HepG2 (cell line): ENCODE data around the gene EIF4G3. TPM values are rescaled to one million over a fixed set of nuclear protein-coding genes. Genes with fewer than 3 reads are reported as not detected.

Experiments used
- ATAC-seq: fragments of 200-7000 bp; cut with Tn5 transposase; 3 replicates; pipeline ENCODE4 v1.9.1; 2020; ENCODE audit warnings: mild to moderate bottlenecking, moderate library complexity
- BruUV-seq: library from RNA; stranded (reverse); fragments of 400-500 nt; replicated peaks from 2 replicates; lab custom pipeline; 2021; lab: Mats Ljungman, UMichigan
- CTCF ChIA-PET: fragments of 300-600 bp; formaldehyde crosslinking; extraction: SDS; loops from one replicate; lab custom pipeline; 2021; ENCODE audit warnings: low total read pairs, inconsistent platforms, low intra/inter-chr PET ratio; lab: Yijun Ruan, JAX
- POLR2A ChIA-PET: fragments of 350-600 bp; sonication (Branson Sonifier 250); formaldehyde crosslinking; loops from one replicate; lab custom pipeline; 2020; ENCODE audit warnings: antibody characterized with exemption, inconsistent platforms; lab: Yijun Ruan, JAX
- DNase-seq: peaks from one replicate; pipeline ENCODE4 v3.0.0-alpha.2; 2015; ENCODE audit warnings: low spot score
- FAIRE-seq: peaks from 3 replicates; lab custom pipeline; 2011; peaks lifted over from hg19 to GRCh38; lab: Jason Lieb, UNC
- H2AFZ ChIP-seq: one replicate; pipeline ENCODE4 v1.6.1; 2011; ENCODE audit warnings: low read length, inconsistent platforms
- H3K27ac ChIP-seq: fragments of 300-600 bp; 3 replicates; pipeline ENCODE4 v1.8.0; 2011; ENCODE audit warnings: mixed run types, mild to moderate bottlenecking, mixed read lengths, low read length, inconsistent platforms; ENCODE audit not compliant: insufficient read depth; ENCODE audit errors: extremely low read length
- H3K27me3 ChIP-seq, 2 experiments: fragments of 200-600 bp in 1 of 2; 2 replicates in 1 of 2; 3 replicates in 1 of 2; pipeline versions ENCODE4 v1.6.0 to v1.8.0; 2011; ENCODE audit warnings: low read length in 2 of 2, mild to moderate bottlenecking in 2 of 2, moderate library complexity in 2 of 2, inconsistent platforms in 1 of 2; ENCODE audit not compliant: insufficient read depth in 2 of 2, control insufficient read depth in 1 of 2
- H3K36me3 ChIP-seq, 2 experiments: fragments of 200-600 bp in 1 of 2; replicated peaks in 1 of 2; 2 replicates in 1 of 2; 3 replicates in 1 of 2; pipeline versions ENCODE4 v1.5.1 to v1.8.0; 2011; ENCODE audit warnings: low read length in 2 of 2, inconsistent platforms in 1 of 2; ENCODE audit not compliant: insufficient read depth in 2 of 2, control insufficient read depth in 1 of 2
- H3K4me1 ChIP-seq: 2 replicates; pipeline ENCODE4 v1.5.1; 2012; ENCODE audit warnings: low read length, inconsistent platforms; ENCODE audit not compliant: insufficient read depth
- H3K4me2 ChIP-seq: 2 replicates; pipeline ENCODE4 v1.6.0; 2011; ENCODE audit warnings: low read depth, low read length, inconsistent platforms
- H3K4me3 ChIP-seq, 3 experiments: fragments of 200-600 bp in 1 of 3; sonication (generic), shearing (Covaris generic) in 1 of 3; replicated peaks in 1 of 3; 2 replicates each; pipeline ENCODE4 v1.5.1; 2011 to 2016; ENCODE audit warnings: low read length in 3 of 3, inconsistent platforms in 2 of 3, low read depth in 2 of 3, mild to moderate bottlenecking in 2 of 3, control low read depth in 1 of 3, mixed read lengths in 1 of 3; ENCODE audit not compliant: insufficient read depth in 1 of 3
- H3K79me2 ChIP-seq: one replicate; pipeline ENCODE4 v1.6.1; 2011; ENCODE audit warnings: low read length, inconsistent platforms; ENCODE audit not compliant: insufficient read depth
- H3K9ac ChIP-seq: 2 replicates; pipeline ENCODE4 v1.6.0; 2011; ENCODE audit warnings: mild to moderate bottlenecking, low read depth, low read length, inconsistent platforms; ENCODE audit not compliant: insufficient read depth
- H3K9me3 ChIP-seq: 2 replicates; pipeline ENCODE4 v1.5.1; 2012; ENCODE audit warnings: mild to moderate bottlenecking, low read length
- H4K20me1 ChIP-seq: 2 replicates; pipeline ENCODE4 v1.6.0; 2011; ENCODE audit warnings: inconsistent platforms, mild to moderate bottlenecking, low read length, moderate library complexity; ENCODE audit not compliant: insufficient read depth
- ATF2 ChIP-seq: sonication (generic); formaldehyde crosslinking; IDR thresholded peaks from 2 replicates; pipeline ENCODE4 v1.4.0; 2020; ENCODE audit warnings: missing genetic modification reagents
- BCL3 ChIP-seq: sonication (generic); formaldehyde crosslinking; IDR thresholded peaks from 2 replicates; pipeline ENCODE4 v1.5.1; 2020; ENCODE audit warnings: mild to moderate bottlenecking, missing genetic modification reagents, moderate library complexity
- FIP1L1 ChIP-seq: fragments of 200-400 bp; formaldehyde crosslinking; IDR thresholded peaks from 2 replicates; pipeline ENCODE4 v1.6.1; 2018; ENCODE audit warnings: low read depth, mild to moderate bottlenecking, low read length, moderate library complexity, borderline replicate concordance; ENCODE audit not compliant: insufficient read depth
- GATAD1 ChIP-seq: IDR thresholded peaks from 2 replicates; pipeline ENCODE4 v1.6.1; 2016; ENCODE audit warnings: missing genetic modification reagents, missing compliant biosample characterization
- GLI4 ChIP-seq: sonication (generic); formaldehyde crosslinking; IDR thresholded peaks from 2 replicates; pipeline ENCODE4 v1.5.1; 2020; ENCODE audit warnings: missing genetic modification reagents, mild to moderate bottlenecking, moderate library complexity, borderline replicate concordance
- MIXL1 ChIP-seq: IDR thresholded peaks from 2 replicates; pipeline ENCODE4 v1.6.1; 2016
- MTA3 ChIP-seq: sonication (generic); formaldehyde crosslinking; IDR thresholded peaks from 2 replicates; pipeline ENCODE4 v1.4.0; 2020; ENCODE audit warnings: missing genetic modification reagents
- SAP130 ChIP-seq: IDR thresholded peaks from 2 replicates; pipeline ENCODE4 v1.6.1; 2016; ENCODE audit warnings: low read depth
- SMAD3 ChIP-seq: sonication (generic); formaldehyde crosslinking; IDR thresholded peaks from 2 replicates; pipeline ENCODE4 v1.4.0; 2020; ENCODE audit warnings: missing genetic modification reagents
- SOX6 ChIP-seq, 2 experiments: fragments of 450-650 bp in 1 of 2; sonication (generic) in 1 of 2; formaldehyde crosslinking in 1 of 2; IDR thresholded peaks; 2 replicates each; pipeline versions ENCODE4 v1.4.0 to v1.6.1; 2017 to 2020; ENCODE audit warnings: antibody characterized with exemption in 1 of 2, mild to moderate bottlenecking in 1 of 2, missing genetic modification reagents in 1 of 2
- SRSF9 ChIP-seq: fragments of 200-400 bp; formaldehyde crosslinking; IDR thresholded peaks from 2 replicates; pipeline ENCODE4 v1.6.1; 2018; ENCODE audit warnings: borderline replicate concordance, mild to moderate bottlenecking, low read depth, low read length; ENCODE audit not compliant: insufficient read depth, poor library complexity, severe bottlenecking
- TCF7 ChIP-seq: sonication (generic); IDR thresholded peaks from 2 replicates; pipeline ENCODE4 v1.6.1; 2016; ENCODE audit warnings: antibody characterized with exemption, low read depth
- ZBTB43 ChIP-seq: sonication (generic); formaldehyde crosslinking; conservative IDR thresholded peaks from 2 replicates; pipeline ENCODE4 v1.4.0; 2020; ENCODE audit warnings: missing genetic modification reagents
- ZNF121 ChIP-seq: sonication (generic); formaldehyde crosslinking; IDR thresholded peaks from 2 replicates; pipeline ENCODE4 v1.5.0; 2020; ENCODE audit warnings: mild to moderate bottlenecking, missing genetic modification reagents
- ZNF230 ChIP-seq: sonication (generic); formaldehyde crosslinking; IDR thresholded peaks from 2 replicates; pipeline ENCODE4 v1.4.0; 2020; ENCODE audit warnings: mild to moderate bottlenecking, missing genetic modification reagents
- ZNF362 ChIP-seq: sonication (generic); formaldehyde crosslinking; IDR thresholded peaks from 2 replicates; pipeline ENCODE4 v1.4.0; 2020; ENCODE audit warnings: missing genetic modification reagents, mild to moderate bottlenecking, borderline replicate concordance
- ZNF510 ChIP-seq: sonication (generic); formaldehyde crosslinking; IDR thresholded peaks from 2 replicates; pipeline ENCODE4 v1.4.0; 2020; ENCODE audit warnings: low read depth, mild to moderate bottlenecking, missing genetic modification reagents
- ZNF605 ChIP-seq: sonication (generic); formaldehyde crosslinking; IDR thresholded peaks from 2 replicates; pipeline ENCODE4 v1.8.0; 2022; ENCODE audit warnings: mild to moderate bottlenecking, missing genetic modification reagents
- in situ Hi-C: cut with HindIII; loops from 2 replicates; pipeline ENCODE4 v1.10.0; 2017; ENCODE audit warnings: low pct_unique_long_range_greater_than_20kb; ENCODE audit not compliant: extremely low pct_ligation_motif_present
- intact Hi-C: fragments of 100-400 bp; cut with micrococcal nuclease; formaldehyde crosslinking; loops from one replicate; pipeline ENCODE4 v1.10.0; 2022; ENCODE audit not compliant: unreplicated experiment
- polyA plus RNA-seq, 8 experiments: library from polyadenylated mRNA; depleted of rRNA in 3 of 8; stranded (reverse) in 7 of 8; unstranded in 1 of 8; fragments of >200 nt; fragmentation: Illumina TruSeq in 4 of 8; extraction: Trizol in 4 of 8; gene quantifications; 2 replicates each; pipeline versions ENCODE4 v1.2.1 to v1.2.3, GENCODE V29; 2011 to 2016; ENCODE audit warnings: low read depth in 4 of 8, missing spikeins in 1 of 8, mixed read lengths in 1 of 8; ENCODE audit not compliant: insufficient read depth in 1 of 8
- total RNA-seq, 5 experiments: library from RNA; depleted of rRNA; stranded (reverse); fragments of >200 nt; fragmentation: Illumina TruSeq; extraction: Trizol; gene quantifications; 2 replicates each; pipeline ENCODE4 v1.2.3, GENCODE V29; 2016; ENCODE audit warnings: low read depth in 1 of 5

EIF4G3 gene
- total and polyA plus RNA-seq, 2 of the 13 experiments (the other 11 are each of a cell fraction or from before 2014, with no cell fraction given) = 22.2 to 27.6 TPM

GRCh38 chr1:20829531-20829930 lies 347.2 kb downstream of the EIF4G3 start (continued):
- no peak for TF ChIP-seq ZBTB43 (CRISPR knock-in tag)
- no peak for TF ChIP-seq ZNF230 (CRISPR knock-in tag)
- no peak for TF ChIP-seq ZNF362 (CRISPR knock-in tag)
- TF ChIP-seq ATF2 (CRISPR knock-in tag) = no peak
- TF ChIP-seq BCL3 (CRISPR knock-in tag) = no peak
- no peak for TF ChIP-seq ZNF605 (CRISPR knock-in tag)

- Histone ChIP-seq H3K4me2 (no peak overlapping the region), H3K4me3 (no peak overlapping the region), H3K9me3 (no peaks in the 10 kb centered on the region), H3K9ac (no peak overlapping the region), H4K20me1 (no peaks in the 10 kb centered on the region), H2AFZ (no peak overlapping the region), H3K4me1 (no peaks in the 10 kb centered on the region), H3K36me3 (peaks cover 3 to 41% of the 10 kb centered on the region in 2 experiments), H3K27me3 (no peaks in the 10 kb centered on the region), H3K27ac (no peak overlapping the region), H3K79me2 (no peaks in the 10 kb centered on the region)
- DNase-seq (no peak), ATAC-seq (no peak), FAIRE-seq (no peak)
- in situ Hi-C loops = no loop called here
- no TSS peak for BruUV-seq
- intact Hi-C loops = no loop called here
- ChIA-PET CTCF (no interaction called here), POLR2A (no interaction called here)
- TF ChIP-seq MIXL1 (no peak), GLI4 (CRISPR knock-in tag) (no peak), MTA3 (no peak), SOX6 (IDR thresholded peaks at IDR 0.05) (no peak), SOX6 (CRISPR knock-in tag; IDR thresholded peaks at IDR 0.05) (no peak), TCF7 (no peak), ZNF121 (CRISPR knock-in tag) (no peak), FIP1L1 (no peak), SRSF9 (no peak), SAP130 (no peak), ZNF510 (no peak), SMAD3 (CRISPR knock-in tag) (no peak), GATAD1 (no peak)
Observed at GRCh38 chr1:20823845-20824244, 352.9 kb downstream of the EIF4G3 start.
